Stimulated activated CD8-positive, alpha-beta memory T cell treated with anti-CD3 and anti-CD28 coated beads, Interleukin-15, amount 100 ng/mL, for 4 hours (primary cell): ENCODE data around the gene CDR2L.

Experiments
- DNase-seq, 2 donors: peaks; one replicate each; pipeline ENCODE4 v3.0.0-alpha.2; 2020; ENCODE audit warnings: low read depth in 2 of 2

CDR2L gene

GRCh38 chr17:74987418-74987908, at the start of gene CDR2L:
Gene CDR2L, plus strand, starts transcription at chr17:74987632. Its CDS starts 412 bp downstream, at chr17:74988044.
- peak; percentile 77 to 81 for DNase-seq

- no peak for DNase-seq
Observed at GRCh38 chr17:74938194-74938950, 49.1 kb upstream of the CDR2L start.

GRCh38 chr17:74939534-74939933, 47.9 kb upstream of the CDR2L start:
- no peak for DNase-seq

GRCh38 chr17:74941128-74941725, 46.2 kb upstream of the CDR2L start:
- DNase-seq = no peak

GRCh38 chr17:74943808-74944522, 43.5 kb upstream of the CDR2L start:
- DNase-seq = no peak

- DNase-seq = no peak
Observed at GRCh38 chr17:74945543-74945942, 41.9 kb upstream of the CDR2L start.

GRCh38 chr17:74946641-74947040, 40.8 kb upstream of the CDR2L start:
- no peak for DNase-seq

GRCh38 chr17:74947041-74947754, 40.2 kb upstream of the CDR2L start:
- no peak for DNase-seq

GRCh38 chr17:74949455-74950115, 37.8 kb upstream of the CDR2L start:
- no peak for DNase-seq

- no peak for DNase-seq
Observed at GRCh38 chr17:74950207-74950606, 37.2 kb upstream of the CDR2L start.

- no peak for DNase-seq
Observed at GRCh38 chr17:74951065-74951464, 36.4 kb upstream of the CDR2L start.

GRCh38 chr17:74951680-74952421, 35.6 kb upstream of the CDR2L start:
- DNase-seq = no peak

GRCh38 chr17:74952431-74953133, 34.9 kb upstream of the CDR2L start:
- DNase-seq = no peak

- no peak for DNase-seq
Observed at GRCh38 chr17:74953134-74953687, 34.2 kb upstream of the CDR2L start.

GRCh38 chr17:74954115-74954514, 33.3 kb upstream of the CDR2L start:
- no peak for DNase-seq

- DNase-seq = no peak
Observed at GRCh38 chr17:74954665-74955421, 32.6 kb upstream of the CDR2L start.

GRCh38 chr17:74956093-74956492, 31.3 kb upstream of the CDR2L start:
- no peak for DNase-seq

- peak; percentile 42 to 61 for DNase-seq
Observed at GRCh38 chr17:74957935-74958740, 29.3 kb upstream of the CDR2L start.
